NCI-H2227 (cell line): ENCODE data around the gene GRIP1.

ENCODE experiments used
- DNase-seq: peaks from one replicate; lab custom pipeline; 2025; ENCODE audit not compliant: unreplicated experiment; lab: John Stamatoyannopoulos, UW

Gene GRIP1

GRCh38 chr12:66653796-66654195 is 25.1 kb downstream of the GRIP1 start:
- DNase-seq = no peak

DNA sequence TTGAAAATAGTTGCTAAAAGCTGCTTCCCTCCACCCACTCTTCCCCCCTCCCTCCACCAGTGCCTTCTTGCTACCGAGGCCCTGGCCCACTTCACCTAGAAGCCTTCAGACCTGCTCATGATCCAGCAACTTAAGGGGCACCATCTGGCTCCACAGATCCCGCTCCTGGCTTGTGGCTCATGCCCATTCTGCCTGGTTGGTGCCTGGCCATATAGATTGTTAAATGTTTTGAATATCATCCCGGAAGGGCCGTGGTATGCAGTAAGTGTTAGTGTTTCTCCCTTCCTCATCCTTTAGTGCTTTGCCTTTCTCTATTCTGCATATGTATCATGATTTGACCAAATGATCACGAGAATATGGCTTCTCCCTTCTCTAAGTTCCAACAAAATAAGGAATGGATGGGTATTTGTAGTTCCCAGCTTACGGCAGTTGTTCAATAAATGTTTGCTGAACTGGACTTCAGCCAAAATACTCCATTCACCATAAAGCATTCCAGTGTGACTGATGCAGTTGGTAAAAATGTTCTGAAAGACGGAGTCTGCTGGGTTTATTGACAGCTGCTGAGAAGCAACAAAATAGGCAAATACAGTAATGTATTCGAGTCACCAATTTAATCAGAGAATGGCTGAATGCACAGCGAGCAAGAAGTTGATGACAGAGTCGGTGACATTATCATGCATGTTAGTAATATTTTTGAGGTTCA is 30.7 kb downstream of the GRIP1 start:
- no peak for DNase-seq

DNA sequence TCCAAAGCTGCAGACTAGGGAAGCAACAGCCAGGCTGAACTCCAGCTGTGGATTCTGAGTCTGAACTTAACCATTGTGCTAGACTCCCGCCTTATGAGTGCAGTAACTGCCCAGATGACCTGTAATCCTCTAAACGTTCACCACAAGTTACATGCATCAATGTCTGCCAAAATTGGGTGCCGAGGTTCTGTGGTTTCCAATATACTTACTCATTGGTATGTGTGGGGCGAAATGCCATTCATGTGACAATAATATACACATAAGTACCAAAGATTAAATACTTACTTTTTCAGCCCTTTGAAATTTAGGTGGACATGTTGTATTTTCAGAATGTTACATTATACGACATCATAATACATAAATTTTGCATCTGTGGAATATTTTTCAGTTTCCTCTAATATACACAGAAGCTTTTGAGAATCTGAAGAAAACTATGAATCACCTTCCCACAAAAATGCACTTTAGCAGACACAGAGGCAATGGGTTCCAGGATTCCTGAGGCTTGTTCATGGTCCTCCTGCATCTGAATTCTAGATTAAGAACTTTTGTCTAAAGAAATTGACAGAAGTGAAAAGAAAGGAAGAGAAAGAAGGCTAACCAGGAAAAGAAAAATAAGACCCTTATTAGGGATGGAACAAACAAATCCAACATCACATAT is 31.7 kb downstream of the GRIP1 start:
- DNase-seq = no peak

GRCh38 chr12:66644151-66644550 is 34.7 kb downstream of the GRIP1 start:
- no peak for DNase-seq

DNA sequence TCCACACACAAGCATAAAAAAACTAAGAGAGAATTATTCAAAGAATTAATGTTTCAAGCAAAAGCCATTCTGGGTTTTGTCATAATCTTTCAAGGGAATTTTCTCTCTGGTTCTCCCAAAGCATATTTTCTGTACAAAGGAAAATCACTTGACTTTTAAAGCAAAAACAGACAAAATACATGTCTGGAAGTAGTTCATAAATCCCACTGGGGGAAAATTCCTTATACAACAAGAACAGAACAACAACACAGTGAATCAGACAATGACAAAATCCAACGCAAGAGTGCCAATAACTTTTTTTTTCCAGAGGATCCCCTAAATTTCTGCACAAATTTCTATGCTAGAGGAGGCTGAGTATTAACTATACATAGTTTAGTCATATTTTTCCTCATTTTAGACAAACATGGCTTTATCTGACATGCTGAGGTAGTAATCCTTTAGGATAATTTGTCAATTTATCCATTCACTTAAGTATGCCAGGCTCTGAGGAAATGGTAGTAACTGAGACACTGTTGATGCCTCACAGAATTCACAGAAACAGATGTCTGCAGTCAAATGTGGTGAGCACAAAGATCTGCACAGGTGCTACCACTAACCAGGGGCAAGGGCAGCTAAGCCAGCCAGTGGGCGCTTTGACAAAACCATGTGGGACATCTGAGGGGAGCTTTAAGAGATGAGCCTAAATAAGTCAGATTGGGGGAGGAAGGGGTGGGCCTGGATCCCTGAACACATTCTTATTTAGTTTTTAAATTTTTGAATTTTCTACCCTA is 38.0 kb downstream of the GRIP1 start:
- no peak for DNase-seq

DNA sequence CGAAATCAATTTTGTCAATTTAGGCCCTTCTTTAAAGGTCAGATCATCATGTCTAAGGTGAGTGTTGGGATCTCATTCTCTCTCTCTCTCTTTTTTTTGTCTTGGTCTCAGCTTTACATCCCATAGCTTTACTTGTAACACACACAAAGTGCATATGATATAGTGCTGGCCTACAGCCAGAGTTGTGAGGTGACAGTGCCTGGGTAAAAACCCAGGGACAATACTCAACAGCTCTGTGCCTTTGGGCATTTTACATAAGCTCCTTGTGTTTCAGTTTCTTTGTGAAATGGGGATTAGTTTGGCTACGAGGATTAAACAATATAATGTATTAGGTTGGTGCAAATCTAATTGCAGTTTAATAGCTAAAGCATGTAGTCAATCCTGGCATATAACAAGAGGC is 40.2 kb downstream of the GRIP1 start:
- DNase-seq = no peak

DNA sequence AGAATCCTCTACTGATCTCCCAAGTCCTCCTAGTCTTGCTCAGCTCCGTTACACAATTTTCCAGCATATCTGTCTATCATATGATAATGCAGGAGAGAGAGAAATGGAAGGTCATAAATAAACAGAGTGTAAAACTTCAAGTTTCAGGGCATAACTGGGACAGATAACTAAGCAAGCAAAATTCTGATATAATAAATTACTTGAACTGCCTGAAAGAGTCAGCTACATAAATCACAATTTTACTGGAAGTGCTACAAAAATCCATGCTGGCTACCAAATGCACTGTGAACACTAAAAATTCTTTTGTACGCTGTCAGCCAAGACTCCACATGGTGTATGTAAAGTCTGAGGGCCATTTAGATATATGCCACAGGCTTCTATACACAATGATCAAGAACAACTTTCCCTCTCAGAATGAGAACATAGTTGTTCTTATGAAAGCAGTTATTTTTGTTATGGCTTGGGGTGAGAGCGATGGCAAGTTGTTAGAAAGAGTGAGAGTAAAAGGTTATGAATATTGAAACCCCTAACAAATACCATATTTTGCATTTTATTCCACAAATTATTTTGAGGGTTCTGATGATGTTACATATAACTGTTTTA is 41.1 kb downstream of the GRIP1 start:
- no peak for DNase-seq

DNA sequence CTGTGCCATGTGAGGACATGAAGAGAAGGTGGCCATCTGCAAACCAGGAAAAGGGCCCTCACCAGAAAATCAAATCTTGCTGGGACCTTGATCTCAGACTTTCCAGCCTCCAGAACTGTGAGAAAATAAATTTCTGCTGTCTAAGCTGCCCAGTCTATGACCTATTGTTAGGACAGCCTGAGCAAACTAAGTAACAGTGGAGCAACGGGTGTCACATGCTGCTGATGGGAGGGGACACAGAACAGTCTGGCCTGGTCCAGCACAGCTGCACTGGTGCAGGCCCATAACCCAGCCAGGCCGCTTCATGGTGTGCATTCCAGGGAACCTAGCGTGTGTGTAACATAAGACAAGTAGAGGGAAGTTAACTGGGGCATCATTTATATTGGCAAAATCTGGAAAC is 42.1 kb downstream of the GRIP1 start:
- no peak for DNase-seq

DNA sequence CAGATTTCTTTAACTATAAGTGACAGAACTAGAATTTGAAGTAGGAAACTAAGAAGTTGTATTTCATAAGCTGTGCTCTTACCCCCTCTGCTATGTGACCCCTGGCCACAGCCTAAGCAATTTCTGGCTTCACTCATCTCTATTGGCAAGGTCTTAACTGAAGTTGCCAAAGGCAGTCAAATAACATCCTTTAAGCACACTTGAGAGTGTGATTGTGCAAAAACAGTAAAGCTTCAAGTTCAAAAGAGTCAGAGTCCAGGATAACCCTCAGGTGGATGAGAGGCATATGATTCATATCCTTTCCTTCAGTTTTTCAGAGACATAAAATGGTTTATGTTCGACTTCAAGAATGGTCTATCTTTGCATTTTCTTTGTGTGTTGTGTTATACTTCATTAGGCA is 45.2 kb downstream of the GRIP1 start:
- DNase-seq = no peak

DNA sequence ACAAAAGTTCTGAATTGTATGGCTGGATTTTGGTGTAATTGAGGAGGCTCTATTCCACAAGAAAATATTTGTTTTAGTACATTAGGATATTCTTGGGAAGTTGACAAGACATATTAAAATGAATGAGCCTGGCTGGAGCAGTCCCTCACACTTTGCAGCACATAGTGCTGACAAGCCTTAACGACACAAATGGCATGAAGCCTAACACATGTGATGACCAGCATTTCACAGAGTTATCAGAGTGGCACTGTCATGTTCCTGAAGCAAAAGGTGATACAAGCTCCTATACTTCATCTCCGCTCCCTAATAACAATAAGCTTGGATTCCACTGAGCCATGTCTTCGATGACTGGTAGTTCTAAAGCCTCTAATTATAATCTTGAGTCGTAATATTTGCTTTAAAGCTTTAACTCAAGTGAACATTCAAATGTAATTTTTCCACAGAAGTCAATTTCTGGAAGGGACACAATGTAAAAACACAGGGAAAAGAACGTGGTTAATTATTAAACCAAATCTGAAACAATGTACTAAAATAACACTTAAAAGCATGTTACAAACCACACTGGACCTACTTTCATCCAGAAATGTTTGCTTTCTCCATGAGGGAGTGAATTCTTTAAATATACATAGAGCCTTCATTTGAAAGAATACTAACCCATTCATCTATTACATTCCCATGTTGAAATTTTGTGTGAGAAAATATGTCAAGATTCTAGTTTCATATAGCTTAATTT is 49.6 kb downstream of the GRIP1 start:
- no peak for DNase-seq

- DNase-seq = no peak
Observed at GRCh38 chr12:66627988-66628317, 50.9 kb downstream of the GRIP1 start.

GRCh38 chr12:66627270-66627987 is 51.4 kb downstream of the GRIP1 start:
- no peak for DNase-seq

- DNase-seq = no peak
Observed at GRCh38 chr12:66624806-66625205, 54.1 kb downstream of the GRIP1 start.

DNA sequence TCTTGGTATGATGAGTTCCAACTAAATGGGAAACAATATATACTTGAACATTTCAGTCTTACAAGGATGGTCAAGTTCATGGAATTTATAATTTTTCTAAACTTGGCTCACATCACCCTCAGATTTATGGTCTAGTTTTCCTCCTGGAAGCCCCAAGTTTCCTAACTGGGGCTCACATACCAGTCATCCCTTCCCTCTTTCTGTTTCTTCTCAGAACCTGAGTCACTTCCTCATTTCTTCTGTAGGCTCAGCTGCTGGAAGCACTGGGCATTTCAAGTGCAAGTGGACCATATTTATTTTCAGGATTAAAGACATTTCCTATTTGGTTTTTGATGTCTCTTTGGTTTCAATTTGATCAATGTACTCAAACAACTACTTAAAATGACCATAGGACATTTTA is 55.4 kb downstream of the GRIP1 start:
- DNase-seq = no peak

GRCh38 chr12:66620688-66621087 is 58.2 kb downstream of the GRIP1 start:
- DNase-seq = no peak

- no peak for DNase-seq
Observed at GRCh38 chr12:66620026-66620425, 58.9 kb downstream of the GRIP1 start.

- no peak for DNase-seq
Observed at GRCh38 chr12:66617991-66618390, 60.9 kb downstream of the GRIP1 start.

DNA sequence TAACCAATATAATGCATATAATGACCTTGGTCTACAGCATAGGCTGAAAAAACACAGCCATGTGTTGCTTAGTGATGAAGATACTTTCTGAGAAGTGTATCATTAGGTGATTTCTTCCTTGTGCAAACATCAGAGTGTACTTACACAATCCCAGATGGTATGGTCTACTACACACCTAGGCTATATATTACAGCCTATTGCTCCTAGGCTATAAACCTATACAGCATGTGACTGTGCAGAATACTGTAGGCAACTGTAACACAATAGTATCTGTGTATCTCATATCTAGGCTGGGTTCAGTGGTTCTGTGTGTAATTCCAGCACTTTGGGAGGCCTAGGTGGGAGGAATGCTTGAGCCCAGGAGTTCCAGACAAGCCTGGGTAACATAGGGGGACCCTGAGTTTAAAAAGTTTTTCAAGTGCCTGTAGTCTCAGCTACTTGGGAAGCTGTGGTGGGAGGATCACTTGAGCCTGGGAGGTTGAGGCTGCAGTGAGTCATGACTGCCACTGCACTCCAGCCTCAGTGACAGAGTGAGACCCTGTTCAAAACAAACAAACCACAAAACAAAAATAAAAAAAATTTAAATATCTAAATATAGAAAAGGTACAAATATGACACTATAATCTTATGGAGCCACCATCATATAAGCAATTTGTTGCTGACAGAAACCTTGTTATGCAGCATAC is 66.6 kb downstream of the GRIP1 start:
- no peak for DNase-seq

GRCh38 chr12:66607147-66607546 is 71.7 kb downstream of the GRIP1 start:
- DNase-seq = no peak

GRCh38 chr12:66605293-66605692 is 73.6 kb downstream of the GRIP1 start:
- no peak for DNase-seq
